ENCODE data around the gene NRN1L.

NRN1L gene

DNA sequence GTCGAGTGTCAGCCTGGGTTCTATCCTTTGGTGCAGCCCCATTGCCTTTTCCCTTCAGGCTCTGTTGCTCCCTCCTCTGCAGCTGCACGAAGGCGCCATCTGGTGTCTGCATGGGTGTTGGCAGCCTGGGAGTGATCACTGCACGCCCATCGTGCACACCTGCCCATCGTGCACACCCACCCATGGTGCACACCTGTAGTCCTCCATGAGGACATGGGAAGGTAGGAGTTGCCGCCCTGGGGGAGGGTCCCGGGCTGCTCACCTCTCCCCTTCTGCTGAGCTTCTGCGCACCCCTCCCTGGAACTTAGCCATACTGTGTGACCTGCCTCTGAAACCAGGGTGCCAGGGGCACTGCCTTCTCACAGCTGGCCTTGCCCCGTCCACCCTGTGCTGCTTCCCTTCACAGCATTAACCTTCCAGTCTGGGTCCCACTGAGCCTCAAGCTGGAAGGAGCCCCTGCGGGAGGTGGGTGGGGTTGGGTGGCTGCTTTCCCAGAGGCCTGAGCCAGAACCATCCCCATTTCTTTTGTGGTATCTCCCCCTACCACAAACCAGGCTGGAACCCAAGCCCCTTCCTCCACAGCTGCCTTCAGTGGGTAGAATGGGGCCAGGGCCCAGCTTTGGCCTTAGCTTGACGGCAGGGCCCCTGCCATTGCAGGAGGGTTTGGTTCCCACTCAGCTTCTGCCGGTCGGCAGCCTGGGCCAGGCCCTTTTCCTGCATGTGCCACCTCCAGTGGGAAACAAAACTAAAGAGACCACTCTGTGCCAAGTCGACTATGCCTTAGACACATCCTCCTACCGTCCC lies 44.1 kb downstream of the NRN1L start:
- Histone ChIP-seq H3K27me3 (no peaks in the 10 kb centered on the region), H3K4me3 (no peak overlapping the region), H3K36me3 (peaks cover 6 to 57% (median 35%) of the 10 kb centered on the region in 3 donors), H3K27ac (no peak overlapping the region), H3K9me3 (no peaks in the 10 kb centered on the region), H3K4me1 (peaks cover 0 to 29% (median 23%) of the 10 kb centered on the region in 4 donors)
- intact Hi-C loops (cut with DNase I; ENCODE audit: low total_unique reads), result loop anchor here (2.0 to 10.0 kb wide), 4 partner anchors 46 to 254 kb away; no protein-coding TSS in a partner anchor
- TF ChIP-seq, protein P1, sequence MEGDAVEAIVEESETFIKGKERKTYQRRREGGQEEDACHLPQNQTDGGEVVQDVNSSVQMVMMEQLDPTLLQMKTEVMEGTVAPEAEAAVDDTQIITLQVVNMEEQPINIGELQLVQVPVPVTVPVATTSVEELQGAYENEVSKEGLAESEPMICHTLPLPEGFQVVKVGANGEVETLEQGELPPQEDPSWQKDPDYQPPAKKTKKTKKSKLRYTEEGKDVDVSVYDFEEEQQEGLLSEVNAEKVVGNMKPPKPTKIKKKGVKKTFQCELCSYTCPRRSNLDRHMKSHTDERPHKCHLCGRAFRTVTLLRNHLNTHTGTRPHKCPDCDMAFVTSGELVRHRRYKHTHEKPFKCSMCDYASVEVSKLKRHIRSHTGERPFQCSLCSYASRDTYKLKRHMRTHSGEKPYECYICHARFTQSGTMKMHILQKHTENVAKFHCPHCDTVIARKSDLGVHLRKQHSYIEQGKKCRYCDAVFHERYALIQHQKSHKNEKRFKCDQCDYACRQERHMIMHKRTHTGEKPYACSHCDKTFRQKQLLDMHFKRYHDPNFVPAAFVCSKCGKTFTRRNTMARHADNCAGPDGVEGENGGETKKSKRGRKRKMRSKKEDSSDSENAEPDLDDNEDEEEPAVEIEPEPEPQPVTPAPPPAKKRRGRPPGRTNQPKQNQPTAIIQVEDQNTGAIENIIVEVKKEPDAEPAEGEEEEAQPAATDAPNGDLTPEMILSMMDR (IDR thresholded peaks at IDR 0.05), result peak; percentile 88 to 95
- DNase-seq, result peak in 1 of 2 donors; percentile 69

DNA sequence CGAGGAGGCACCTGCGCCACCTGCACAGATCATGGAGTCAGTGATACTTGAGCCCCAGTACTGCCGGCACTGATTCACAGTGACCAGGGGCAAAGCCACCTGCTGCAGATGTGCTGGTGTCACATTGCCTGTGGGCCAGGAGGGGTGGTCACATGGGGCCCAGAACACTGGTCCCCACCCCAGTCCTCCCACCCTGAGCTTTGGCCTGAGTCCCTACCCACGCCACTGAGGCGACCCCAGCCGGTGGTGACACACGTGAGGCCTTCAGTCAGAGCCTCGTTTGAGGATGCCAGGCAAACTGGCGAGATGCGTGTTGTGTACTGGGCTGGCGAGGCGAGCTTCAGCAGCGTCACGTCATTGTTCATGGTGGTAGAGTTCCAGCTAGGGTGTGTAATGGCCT lies 45.5 kb downstream of the NRN1L start:
- peaks cover 0 to 35% (median 28%) of the 10 kb centered on the region in 4 donors for H3K4me1 ChIP-seq

DNA sequence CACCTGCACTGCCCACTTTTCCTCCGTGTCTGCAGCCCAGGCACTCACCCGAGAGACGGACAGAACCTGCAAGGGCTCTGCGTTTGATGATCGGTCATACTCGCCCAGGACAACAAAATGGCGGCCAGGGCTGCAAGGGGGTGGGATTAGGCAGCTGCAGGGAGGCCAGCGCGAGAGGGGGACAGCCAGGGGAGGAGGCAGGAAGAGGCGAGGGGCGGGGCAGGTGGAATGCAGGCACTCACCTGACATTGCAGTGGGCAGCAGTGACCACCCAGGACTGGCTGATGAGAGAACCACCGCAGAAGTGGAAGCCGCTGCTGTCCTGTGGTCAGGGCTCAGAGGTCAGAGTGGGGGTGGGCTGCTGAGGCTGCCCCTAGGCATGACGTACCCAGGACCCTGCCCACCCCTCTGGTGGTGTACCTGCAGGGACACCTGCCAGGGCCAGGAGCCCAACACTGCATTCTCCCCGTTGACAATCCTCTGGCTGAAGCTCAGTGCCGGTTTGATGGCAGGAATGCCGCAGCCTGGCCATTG lies 46.1 kb downstream of the NRN1L start:
- Histone ChIP-seq H3K4me1 (peaks cover 0 to 32% (median 25%) of the 10 kb centered on the region in 4 donors), H3K4me3 (no peak overlapping the region), H3K9me3 (no peaks in the 10 kb centered on the region), H3K27ac (no peak overlapping the region), H3K27me3 (no peaks in the 10 kb centered on the region), H3K36me3 (peaks cover 6 to 64% (median 35%) of the 10 kb centered on the region in 3 donors)
- DNase-seq, result no peak
- TF ChIP-seq, protein P1 (IDR thresholded peaks at IDR 0.05), result no peak
- intact Hi-C loops (cut with DNase I; ENCODE audit: low total_unique reads), result no loop called here

More for the DNA sequence above, 45.5 kb downstream of the NRN1L start:
- Histone ChIP-seq H3K4me3 (no peak overlapping the region), H3K36me3 (peaks cover 6 to 64% (median 35%) of the 10 kb centered on the region in 3 donors), H3K27me3 (no peaks in the 10 kb centered on the region), H3K9me3 (no peaks in the 10 kb centered on the region), H3K27ac (no peak overlapping the region)
- DNase-seq, result no peak
- intact Hi-C loops (cut with DNase I; ENCODE audit: low total_unique reads), result no loop called here
- TF ChIP-seq, protein P1 (IDR thresholded peaks at IDR 0.05), result no peak

DNA sequence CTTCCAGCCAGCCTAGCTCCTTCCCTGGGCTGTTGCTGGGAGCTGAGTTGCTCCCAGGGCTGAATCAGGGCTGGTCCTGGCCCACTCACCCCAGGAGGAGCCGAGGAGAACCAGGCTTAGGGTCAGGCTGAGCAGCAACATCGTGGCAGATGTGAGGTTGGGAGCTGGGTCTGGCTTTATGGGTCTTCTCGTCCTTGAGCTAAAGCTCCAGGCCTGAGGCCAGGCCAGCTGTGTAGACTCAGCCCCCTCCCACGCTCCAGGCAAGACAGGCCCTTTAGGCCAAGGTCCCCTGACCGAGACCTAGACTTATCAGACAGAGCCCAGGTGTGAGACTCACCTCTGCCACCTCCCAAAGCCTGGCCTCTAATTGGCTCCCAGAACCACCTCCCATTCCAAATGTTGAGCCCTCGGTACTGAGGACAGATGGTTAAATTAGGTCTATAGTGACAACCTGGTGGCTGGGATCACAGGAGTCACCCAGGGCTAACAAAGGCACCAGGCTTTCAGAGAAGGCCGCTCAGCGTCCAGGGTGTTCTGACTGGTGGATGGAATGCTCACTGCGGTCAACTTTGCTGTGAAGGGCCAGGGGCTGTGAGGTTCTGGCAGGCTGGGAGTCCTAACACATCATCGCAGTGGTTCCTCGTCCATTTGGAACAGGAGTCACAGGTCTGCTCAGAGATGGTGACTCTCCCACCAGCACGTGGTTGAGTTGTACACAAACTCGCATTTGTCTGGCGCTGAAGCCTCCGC lies 47.2 kb downstream of the NRN1L start, which contains the start of gene CTRL:
CTRL (minus strand) TSS at position 151 of the 750 bp plus-strand sequence; CDS start at position 141, 10 bp downstream.
- H3K27me3 ChIP-seq, result no peaks in the 10 kb centered on the region
- peaks cover 0 to 23% (median 15%) of the 10 kb centered on the region in 4 donors for H3K4me1 ChIP-seq
- H3K9me3 ChIP-seq, result no peaks in the 10 kb centered on the region
- TF ChIP-seq, protein P1 (IDR thresholded peaks at IDR 0.05), result no peak
- H3K4me3 ChIP-seq, result no peak within 1 kb of the TSS
- H3K36me3 ChIP-seq, result peaks cover 6 to 63% (median 35%) of the 10 kb centered on the region in 3 donors
- H3K27ac ChIP-seq, result no peak within 1 kb of the TSS
- no peak for DNase-seq
- intact Hi-C loops (cut with DNase I; ENCODE audit: low total_unique reads), result no loop called here

DNA sequence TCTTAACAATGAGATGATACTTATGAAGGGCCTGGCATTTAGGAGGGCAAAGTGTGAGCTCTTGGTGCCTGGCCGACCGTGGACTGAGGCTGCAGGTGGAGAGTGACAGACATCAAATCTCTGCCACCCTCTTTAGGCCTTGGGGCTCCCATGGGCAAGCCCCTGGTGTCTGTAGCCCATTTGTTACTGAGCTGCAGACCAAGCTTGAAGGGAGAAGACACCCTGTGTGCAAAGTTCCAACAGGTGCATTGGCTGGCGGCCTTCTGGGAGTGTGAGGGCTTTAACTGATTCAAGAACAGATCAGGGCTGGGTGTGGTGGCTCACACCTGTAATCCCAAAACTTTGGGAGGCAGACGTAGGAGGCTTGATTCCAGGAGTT lies 47.8 kb downstream of the NRN1L start:
- intact Hi-C loops (cut with DNase I; ENCODE audit: low total_unique reads), result no loop called here
- Histone ChIP-seq H3K36me3 (peaks cover 6 to 57% (median 31%) of the 10 kb centered on the region in 3 donors), H3K4me3 (no peak overlapping the region), H3K4me1 (peaks cover 0 to 24% (median 17%) of the 10 kb centered on the region in 4 donors), H3K27me3 (no peaks in the 10 kb centered on the region), H3K9me3 (no peaks in the 10 kb centered on the region), H3K27ac (no peak overlapping the region)
- TF ChIP-seq, protein P1 (IDR thresholded peaks at IDR 0.05), result no peak
- no peak for DNase-seq

Measured in tibial artery (tissue), 4 donors.